IPS-15b (cell line): ENCODE results near the gene TLR1.
"Not testable (repeated sequence)": the region's sequence is repeated elsewhere in the genome, so short reads cannot be mapped to it uniquely, and the experiment has no call there.

Experiments used
- H3K27me3 ChIP-seq: one replicate; pipeline ENCODE4 v1.6.1; 2013; ENCODE audit warnings: low read length; ENCODE audit not compliant: control insufficient read depth, insufficient read depth
- H3K36me3 ChIP-seq: one replicate; pipeline ENCODE4 v1.6.1; 2013; ENCODE audit warnings: low read length; ENCODE audit not compliant: control insufficient read depth, insufficient read depth
- H3K4me1 ChIP-seq: one replicate; pipeline ENCODE4 v1.6.1; 2013; ENCODE audit warnings: mild to moderate bottlenecking, low read length; ENCODE audit not compliant: control insufficient read depth, insufficient read depth
- H3K4me3 ChIP-seq: one replicate; pipeline ENCODE4 v1.5.1; 2013; ENCODE audit warnings: low read depth, low read length
- H3K9ac ChIP-seq: one replicate; pipeline ENCODE4 v1.6.1; 2013; ENCODE audit warnings: low read depth, mild to moderate bottlenecking, low read length
- H3K9me3 ChIP-seq: one replicate; pipeline ENCODE4 v1.6.1; 2013; ENCODE audit warnings: mild to moderate bottlenecking, low read length; ENCODE audit not compliant: control insufficient read depth, insufficient read depth

Gene TLR1

DNA sequence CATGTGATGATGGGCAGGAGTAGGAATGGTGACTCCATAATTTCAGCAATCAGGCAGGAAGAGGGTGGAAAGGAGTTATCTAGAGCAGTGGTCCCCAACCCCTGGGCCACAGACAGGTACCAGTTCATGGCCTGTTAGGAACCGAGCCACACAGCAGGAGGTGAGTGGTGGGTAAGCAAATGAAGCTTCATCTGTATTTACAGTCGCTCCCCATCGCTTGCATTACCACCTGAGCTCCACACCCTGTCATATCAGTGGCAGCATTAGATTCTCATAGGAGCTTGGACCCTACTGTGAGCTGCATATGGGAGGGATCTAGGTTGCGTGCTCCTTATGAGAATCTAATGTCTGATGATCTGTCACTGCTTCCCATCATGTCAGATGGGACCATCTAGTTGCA lies 20.4 kb downstream of the TLR1 start:
- Histone ChIP-seq H3K9me3 (no peaks in the 10 kb centered on the region), H3K4me3 (no peak overlapping the region), H3K9ac (no peak overlapping the region), H3K36me3 (no peaks in the 10 kb centered on the region), H3K27me3 (no peaks in the 10 kb centered on the region), H3K4me1 (no peaks in the 10 kb centered on the region)

DNA sequence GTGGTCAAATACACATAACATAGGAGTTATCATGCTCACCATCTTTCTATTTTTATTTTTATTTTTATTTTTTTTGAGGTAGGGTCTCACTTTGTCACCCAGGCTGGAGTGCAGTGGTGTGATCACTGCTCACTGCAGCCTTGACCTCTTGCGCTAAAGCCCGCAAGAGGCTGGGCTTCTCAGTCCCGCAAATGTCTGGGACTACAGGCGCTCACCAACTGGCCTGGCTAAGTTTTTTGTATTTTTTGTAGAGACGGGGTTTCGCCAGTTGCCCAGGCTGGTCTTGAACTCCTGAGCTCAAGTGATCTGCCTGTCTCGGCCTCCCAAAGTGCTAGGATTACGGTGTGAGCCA lies 21.5 kb downstream of the TLR1 start:
- Histone ChIP-seq H3K9ac (no peak overlapping the region), H3K4me3 (no peak overlapping the region), H3K9me3 (no peaks in the 10 kb centered on the region), H3K4me1 (no peaks in the 10 kb centered on the region), H3K36me3 (no peaks in the 10 kb centered on the region), H3K27me3 (no peaks in the 10 kb centered on the region)

DNA sequence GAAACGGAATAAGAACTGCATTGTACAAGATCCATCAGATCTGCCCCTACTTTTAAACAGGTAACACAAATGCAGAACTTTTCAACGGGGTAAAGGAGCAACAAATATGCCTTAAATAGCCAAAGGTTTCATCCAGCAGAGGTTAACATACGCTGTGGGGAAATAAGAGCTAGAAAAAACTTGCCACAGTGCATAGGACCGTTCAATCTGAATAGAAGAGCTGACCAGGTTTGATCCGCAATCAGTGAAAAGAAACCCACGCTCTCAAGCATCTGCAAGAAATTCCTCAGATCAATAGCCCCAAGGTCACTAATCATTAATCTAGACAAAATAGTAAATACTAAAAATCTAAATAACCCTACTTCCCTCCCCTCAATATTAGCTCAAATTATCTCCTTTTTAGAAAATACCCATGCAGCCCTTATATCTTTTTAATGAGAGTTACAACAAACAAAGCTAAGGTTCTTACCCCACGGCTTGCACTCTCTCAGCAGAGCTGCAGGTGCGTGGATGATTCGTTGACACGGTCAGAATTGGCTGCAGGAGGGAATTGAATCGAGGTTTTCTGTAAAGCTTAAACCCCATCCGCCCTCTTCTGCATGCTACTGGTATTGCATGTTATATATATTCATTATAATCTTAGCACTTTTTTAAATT lies 22.0 kb downstream of the TLR1 start, which contains the start of gene TLR10:
Gene TLR10 (minus strand): TSS at position 539 of the 657 bp plus-strand sequence. CDS start 7,400 bp downstream, outside the sequence.
- no peaks in the 10 kb centered on the region for H3K4me1 ChIP-seq
- no peaks in the 10 kb centered on the region for H3K9me3 ChIP-seq
- no peak within 1 kb of the TSS for H3K9ac ChIP-seq
- no peaks in the 10 kb centered on the region for H3K27me3 ChIP-seq
- no peaks in the 10 kb centered on the region for H3K36me3 ChIP-seq
- no peak within 1 kb of the TSS for H3K4me3 ChIP-seq

DNA sequence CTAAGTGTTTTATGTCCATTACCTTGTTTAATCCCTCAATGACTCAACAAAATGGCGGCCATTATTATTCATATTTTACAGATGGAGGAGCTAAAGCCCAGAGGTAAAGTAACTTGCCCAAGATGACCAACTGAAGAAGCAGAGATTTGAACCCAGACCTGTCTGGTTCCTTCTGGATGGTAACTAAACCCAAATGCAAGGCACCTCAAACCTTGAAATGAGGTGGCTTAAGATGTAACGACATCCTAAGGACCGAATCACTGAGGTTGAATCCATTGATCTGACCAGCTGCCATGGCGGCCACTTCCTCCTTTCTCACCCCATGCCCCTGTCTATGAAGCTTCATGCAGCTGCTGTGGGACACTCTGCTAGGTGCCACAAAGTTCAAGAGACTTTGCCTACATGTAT lies 22.7 kb downstream of the TLR1 start:
- H3K36me3 ChIP-seq, result no peaks in the 10 kb centered on the region
- H3K27me3 ChIP-seq, result no peaks in the 10 kb centered on the region
- no peaks in the 10 kb centered on the region for H3K9me3 ChIP-seq
- H3K4me1 ChIP-seq, result no peaks in the 10 kb centered on the region
- no peak overlapping the region for H3K4me3 ChIP-seq
- H3K9ac ChIP-seq, result no peak overlapping the region

DNA sequence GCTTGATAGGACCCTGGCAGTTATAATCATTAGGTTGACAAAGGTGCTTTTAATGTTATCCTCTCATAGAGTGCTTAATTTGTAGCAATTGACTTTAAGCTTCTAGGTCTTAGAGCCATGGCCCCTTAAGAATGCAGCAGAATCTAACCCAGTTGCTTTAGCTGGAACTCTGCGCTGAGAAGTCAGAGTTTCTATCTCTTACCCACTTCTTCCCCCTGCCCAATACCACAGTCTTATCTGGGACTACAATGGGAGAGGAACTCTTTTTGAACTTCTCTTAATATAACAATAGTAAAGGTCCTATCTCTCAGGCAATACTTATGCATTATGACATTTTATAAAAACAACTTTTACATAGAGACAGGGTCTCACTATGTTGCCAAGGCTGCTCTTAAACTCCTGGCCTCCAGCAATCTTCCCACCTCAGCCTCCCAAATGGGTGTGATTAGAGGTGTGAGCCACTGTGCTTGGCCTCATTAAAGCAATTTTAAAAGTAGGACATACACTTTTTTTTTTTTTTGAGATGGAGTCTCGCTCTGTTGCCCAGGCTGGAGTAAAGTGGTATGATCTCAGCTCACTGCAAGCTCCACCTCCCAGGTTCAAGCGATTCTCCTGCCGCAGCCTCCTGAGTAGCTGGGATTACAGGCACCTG lies 23.6 kb downstream of the TLR1 start:
- Histone ChIP-seq H3K4me3 (no peak overlapping the region), H3K36me3 (no peaks in the 10 kb centered on the region), H3K4me1 (no peaks in the 10 kb centered on the region), H3K27me3 (no peaks in the 10 kb centered on the region), H3K9ac (no peak overlapping the region), H3K9me3 (no peaks in the 10 kb centered on the region)

DNA sequence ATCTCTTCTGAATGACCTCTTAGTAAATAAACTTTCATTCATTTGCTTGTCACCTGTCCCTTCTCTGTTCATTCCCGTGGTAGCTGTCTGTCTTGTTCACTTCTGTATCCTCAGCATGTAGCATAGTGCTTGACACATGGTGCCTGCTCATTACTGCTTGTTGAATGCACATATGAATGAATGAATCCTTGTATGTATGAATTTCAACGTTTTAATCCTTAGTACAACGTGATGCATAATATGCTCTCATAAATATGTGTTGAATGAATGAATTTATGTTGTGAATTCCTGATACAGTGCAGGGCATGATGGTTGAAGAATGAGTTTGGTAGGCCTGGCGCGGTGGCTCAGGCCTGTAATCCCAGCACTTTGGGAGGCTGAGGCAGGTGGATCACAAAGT lies 24.8 kb downstream of the TLR1 start:
- H3K36me3 ChIP-seq, result no peaks in the 10 kb centered on the region
- no peak overlapping the region for H3K9ac ChIP-seq
- no peaks in the 10 kb centered on the region for H3K9me3 ChIP-seq
- H3K27me3 ChIP-seq, result no peaks in the 10 kb centered on the region
- no peaks in the 10 kb centered on the region for H3K4me1 ChIP-seq
- no peak overlapping the region for H3K4me3 ChIP-seq

DNA sequence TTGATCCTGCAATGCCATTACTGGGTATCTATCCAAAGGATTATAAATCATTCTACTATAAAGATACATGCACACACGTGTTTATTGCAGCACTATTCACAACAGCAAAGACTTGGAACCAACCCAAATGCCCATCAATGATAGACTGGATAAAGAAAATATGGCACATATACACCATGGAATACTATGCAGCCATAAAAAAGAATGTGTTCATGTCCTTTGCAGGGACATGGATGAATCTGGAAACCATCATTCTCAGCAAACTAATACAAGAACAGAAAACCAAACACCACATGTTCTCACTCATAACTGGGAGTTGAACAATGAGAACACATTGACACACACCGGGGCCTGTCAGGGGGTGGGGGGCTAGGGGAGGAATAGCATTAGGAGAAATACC lies 26.7 kb downstream of the TLR1 start:
- not testable (repeated sequence) for H3K27me3 ChIP-seq, H3K36me3 ChIP-seq, H3K9ac ChIP-seq, H3K4me1 ChIP-seq, H3K4me3 ChIP-seq, H3K9me3 ChIP-seq

DNA sequence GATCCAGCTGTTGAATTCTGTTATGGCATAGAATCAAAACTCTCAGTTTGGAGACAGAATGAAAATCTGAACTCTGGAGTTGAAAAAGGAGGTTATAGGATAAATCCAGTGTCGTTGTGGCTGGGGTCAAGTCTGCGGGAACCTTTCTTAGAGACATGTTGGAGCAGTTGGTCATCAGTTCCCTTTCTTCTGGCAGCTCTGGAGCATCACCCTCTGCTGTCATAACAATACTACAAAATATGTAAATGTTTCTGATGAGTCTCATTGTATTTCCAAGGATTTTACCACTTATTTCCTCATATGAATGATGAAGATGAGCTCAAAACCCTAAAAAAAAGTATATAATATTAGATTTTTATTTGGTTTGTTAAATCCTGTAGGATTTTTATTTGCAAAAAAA lies 29.3 kb downstream of the TLR1 start:
- Histone ChIP-seq H3K9ac (no peak overlapping the region), H3K36me3 (no peaks in the 10 kb centered on the region), H3K4me1 (no peaks in the 10 kb centered on the region), H3K9me3 (no peaks in the 10 kb centered on the region), H3K27me3 (no peaks in the 10 kb centered on the region), H3K4me3 (no peak overlapping the region)

DNA sequence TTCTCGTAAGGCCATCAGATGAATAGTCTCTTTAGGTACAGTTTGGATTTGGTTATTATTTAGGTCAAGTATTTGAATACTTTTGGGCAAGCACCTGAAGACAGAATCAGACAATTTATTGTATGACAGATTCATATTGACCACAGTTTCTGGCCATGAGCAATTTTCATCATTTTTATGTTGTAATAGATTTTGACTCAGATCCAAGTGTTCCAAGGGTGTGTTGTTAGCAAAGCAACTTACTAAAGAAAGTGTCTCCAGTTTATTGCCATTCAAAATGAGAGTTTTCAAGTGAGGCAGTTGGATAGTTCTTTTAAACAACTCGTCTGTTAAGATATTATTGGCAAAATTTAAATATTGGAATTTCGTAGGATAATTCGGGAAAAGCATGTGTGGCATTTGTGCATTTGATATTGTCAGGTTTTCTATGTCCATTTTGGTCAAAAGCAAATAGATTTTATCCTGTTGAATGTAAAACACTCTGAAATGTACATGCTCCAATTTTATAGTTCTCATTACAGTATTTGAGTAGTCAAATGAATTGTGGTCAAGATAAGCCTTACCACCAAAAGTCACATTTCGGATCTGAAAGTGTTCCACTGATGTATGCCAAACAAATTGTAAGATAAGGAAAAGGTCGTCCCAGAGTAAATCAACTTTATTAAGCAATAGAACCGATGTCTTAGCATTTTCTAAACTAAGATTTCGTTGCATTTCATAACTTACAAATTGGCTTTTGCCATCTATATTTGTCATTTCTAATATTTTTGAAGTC lies 30.2 kb downstream of the TLR1 start:
- H3K36me3 ChIP-seq, result no peaks in the 10 kb centered on the region
- no peaks in the 10 kb centered on the region for H3K27me3 ChIP-seq
- no peak overlapping the region for H3K9ac ChIP-seq
- no peaks in the 10 kb centered on the region for H3K9me3 ChIP-seq
- no peaks in the 10 kb centered on the region for H3K4me1 ChIP-seq
- H3K4me3 ChIP-seq, result no peak overlapping the region

DNA sequence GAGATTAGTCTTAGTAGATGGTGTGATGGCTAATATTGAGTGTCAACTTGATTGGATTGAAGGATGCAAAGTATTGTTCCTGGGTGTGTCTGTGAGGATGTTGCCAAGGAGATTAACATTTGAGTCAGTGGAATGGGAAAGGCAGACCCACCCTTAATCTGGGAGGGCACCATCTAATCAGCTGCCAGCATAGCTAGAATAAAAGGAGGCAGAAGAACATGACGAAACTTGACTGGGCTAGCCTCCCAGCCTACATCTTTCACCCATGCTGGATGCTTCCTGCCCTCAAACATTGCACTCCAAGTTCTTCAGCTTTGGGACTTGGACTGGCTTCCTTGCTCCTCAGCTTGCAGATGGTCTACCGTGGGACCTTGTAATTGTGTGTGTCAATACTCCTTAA lies 34.3 kb downstream of the TLR1 start:
- not testable (repeated sequence) for H3K9me3 ChIP-seq, H3K9ac ChIP-seq, H3K36me3 ChIP-seq, H3K4me1 ChIP-seq, H3K27me3 ChIP-seq, H3K4me3 ChIP-seq

DNA sequence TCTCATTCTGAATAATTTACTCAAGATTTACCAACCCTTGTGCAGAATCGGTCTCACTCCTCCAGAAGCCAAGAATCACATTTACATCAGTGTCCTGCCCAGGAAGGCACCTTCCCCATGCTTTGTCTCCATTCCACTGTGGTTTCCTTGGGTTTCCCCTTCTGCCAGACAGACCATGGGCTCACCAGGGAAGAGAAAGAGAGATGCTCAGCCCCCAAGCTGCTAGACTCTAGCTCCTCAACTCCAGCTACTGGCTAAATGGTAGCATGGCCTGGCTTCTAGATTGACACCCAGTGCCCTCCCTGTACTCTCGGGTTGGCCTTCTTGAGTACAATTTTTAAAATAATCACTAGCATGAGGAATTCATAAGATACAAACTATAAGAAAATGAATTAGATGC lies 34.7 kb downstream of the TLR1 start:
- Histone ChIP-seq H3K4me1 (no peaks in the 10 kb centered on the region), H3K9ac (no peak overlapping the region), H3K9me3 (no peaks in the 10 kb centered on the region), H3K4me3 (no peak overlapping the region), H3K36me3 (no peaks in the 10 kb centered on the region), H3K27me3 (no peaks in the 10 kb centered on the region)

DNA sequence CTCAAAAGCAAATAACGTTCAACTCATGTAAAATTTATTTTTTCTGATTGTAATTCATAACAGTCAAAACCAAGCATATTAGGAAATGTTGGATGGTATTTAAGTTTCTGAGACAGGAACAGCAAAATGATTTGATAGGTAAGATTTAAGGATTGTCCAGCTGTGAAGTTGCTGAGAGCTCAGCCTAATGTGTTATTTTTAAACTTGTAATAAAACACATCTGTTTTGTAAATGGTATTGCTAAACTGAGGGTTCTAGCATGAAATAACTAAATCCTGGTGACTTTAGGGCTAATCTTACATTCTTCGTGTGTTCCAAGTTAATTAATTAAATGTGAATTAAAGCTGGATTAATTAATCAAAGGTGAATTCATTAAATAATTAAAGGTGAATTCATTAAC lies 35.1 kb downstream of the TLR1 start:
- no peak overlapping the region for H3K9ac ChIP-seq
- no peaks in the 10 kb centered on the region for H3K9me3 ChIP-seq
- H3K4me3 ChIP-seq, result no peak overlapping the region
- no peaks in the 10 kb centered on the region for H3K27me3 ChIP-seq
- no peaks in the 10 kb centered on the region for H3K36me3 ChIP-seq
- H3K4me1 ChIP-seq, result no peaks in the 10 kb centered on the region
